DOHH2 (cell line): ENCODE data around the gene ARMH2.

Experiments
- EZH2phosphoT487 ChIP-seq: fragments of 200-600 bp; sonication (generic); IDR thresholded peaks from 2 replicates; pipeline ENCODE4 v1.6.1; 2017; ENCODE audit warnings: borderline replicate concordance, mild to moderate bottlenecking, antibody characterized with exemption, low read length, moderate library complexity, mixed read lengths
- TF ChIP-seq, protein P1 (sequence below): fragments of 200-600 bp; sonication (generic); IDR thresholded peaks from one replicate; pipeline ENCODE4 v1.5.1; 2014; ENCODE audit warnings: antibody characterized with exemption, mild to moderate bottlenecking, low read depth, low read length; ENCODE audit not compliant: poor library complexity, severe bottlenecking

DNA sequence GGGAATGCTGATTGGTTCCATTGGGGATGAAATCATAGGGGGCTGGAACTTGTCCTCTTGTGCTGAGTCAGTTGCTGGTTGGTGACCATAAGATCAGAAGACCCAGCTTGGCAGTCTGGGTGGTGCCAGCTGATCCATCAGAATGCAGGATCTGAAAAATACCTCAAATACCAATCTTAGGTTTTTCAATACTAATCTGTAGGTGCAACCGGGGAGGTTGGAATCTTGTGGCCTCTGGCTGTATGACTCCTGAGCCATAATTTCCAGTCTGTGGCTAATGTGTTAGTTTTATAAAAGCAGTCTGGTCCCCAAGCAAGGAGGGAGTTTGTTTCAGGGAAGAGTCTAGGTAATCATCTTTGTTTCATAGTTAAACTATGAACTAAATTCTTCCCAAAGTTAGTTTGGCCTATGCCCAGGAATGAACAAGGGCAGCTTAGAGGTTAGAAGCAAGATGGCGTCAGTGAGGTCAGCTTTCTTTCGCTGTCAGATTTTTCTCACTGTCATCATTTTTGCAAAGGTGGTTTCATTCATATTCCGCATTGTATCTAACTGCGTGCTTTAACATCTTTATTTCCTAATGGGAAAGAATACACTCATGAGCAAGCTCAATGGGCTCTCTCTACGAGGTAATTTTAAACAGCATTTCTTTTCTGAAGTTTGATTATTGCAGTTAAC lies 2.0 kb downstream of the ARMH2 start:
- TF ChIP-seq, protein P1, sequence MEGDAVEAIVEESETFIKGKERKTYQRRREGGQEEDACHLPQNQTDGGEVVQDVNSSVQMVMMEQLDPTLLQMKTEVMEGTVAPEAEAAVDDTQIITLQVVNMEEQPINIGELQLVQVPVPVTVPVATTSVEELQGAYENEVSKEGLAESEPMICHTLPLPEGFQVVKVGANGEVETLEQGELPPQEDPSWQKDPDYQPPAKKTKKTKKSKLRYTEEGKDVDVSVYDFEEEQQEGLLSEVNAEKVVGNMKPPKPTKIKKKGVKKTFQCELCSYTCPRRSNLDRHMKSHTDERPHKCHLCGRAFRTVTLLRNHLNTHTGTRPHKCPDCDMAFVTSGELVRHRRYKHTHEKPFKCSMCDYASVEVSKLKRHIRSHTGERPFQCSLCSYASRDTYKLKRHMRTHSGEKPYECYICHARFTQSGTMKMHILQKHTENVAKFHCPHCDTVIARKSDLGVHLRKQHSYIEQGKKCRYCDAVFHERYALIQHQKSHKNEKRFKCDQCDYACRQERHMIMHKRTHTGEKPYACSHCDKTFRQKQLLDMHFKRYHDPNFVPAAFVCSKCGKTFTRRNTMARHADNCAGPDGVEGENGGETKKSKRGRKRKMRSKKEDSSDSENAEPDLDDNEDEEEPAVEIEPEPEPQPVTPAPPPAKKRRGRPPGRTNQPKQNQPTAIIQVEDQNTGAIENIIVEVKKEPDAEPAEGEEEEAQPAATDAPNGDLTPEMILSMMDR: no peak
- no peak for TF ChIP-seq EZH2phosphoT487
